ENCODE results near the gene EYA2.

The EYA2 gene

DNA sequence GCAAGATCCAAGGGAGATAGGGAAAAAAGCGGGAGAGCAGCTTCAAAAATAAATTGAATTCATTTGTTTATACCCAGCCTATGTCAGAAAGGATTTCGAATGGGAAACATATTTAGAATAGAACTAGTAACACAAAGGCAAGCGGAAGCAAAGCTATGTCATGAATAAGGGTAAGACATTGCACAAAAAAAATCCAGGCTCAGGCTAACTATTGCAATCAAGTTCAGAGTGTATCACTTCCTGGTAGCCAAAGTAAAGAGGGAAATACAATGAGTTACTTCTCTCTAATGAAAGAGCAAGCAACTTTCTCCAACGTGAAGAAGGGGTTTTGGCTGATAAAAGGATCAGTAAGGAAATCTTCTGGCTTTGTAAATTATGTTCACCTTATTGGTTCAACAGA, 249.0 kb downstream of the EYA2 start:
- no peak for DNase-seq (ENCODE audit: low read depth)
- no peak overlapping the region for H3K4me3 ChIP-seq (ENCODE audit: low read depth, low read length)
- TF ChIP-seq, protein P1, sequence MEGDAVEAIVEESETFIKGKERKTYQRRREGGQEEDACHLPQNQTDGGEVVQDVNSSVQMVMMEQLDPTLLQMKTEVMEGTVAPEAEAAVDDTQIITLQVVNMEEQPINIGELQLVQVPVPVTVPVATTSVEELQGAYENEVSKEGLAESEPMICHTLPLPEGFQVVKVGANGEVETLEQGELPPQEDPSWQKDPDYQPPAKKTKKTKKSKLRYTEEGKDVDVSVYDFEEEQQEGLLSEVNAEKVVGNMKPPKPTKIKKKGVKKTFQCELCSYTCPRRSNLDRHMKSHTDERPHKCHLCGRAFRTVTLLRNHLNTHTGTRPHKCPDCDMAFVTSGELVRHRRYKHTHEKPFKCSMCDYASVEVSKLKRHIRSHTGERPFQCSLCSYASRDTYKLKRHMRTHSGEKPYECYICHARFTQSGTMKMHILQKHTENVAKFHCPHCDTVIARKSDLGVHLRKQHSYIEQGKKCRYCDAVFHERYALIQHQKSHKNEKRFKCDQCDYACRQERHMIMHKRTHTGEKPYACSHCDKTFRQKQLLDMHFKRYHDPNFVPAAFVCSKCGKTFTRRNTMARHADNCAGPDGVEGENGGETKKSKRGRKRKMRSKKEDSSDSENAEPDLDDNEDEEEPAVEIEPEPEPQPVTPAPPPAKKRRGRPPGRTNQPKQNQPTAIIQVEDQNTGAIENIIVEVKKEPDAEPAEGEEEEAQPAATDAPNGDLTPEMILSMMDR (conservative IDR thresholded peaks at IDR 0.05; ENCODE audit: low read depth, low read length): no peak

- H3K4me3 ChIP-seq (ENCODE audit: low read depth, low read length): no peak overlapping the region
- TF ChIP-seq, protein P1 (conservative IDR thresholded peaks at IDR 0.05; ENCODE audit: low read depth, low read length): no peak
- no peak for DNase-seq (ENCODE audit: low read depth)
Measured at GRCh38 chr20:47144463-47144862, 249.8 kb downstream of the EYA2 start.

- peak; percentile 70 for DNase-seq (ENCODE audit: low read depth)
- TF ChIP-seq, protein P1 (conservative IDR thresholded peaks at IDR 0.05; ENCODE audit: low read depth, low read length): no peak
- no peak overlapping the region for H3K4me3 ChIP-seq (ENCODE audit: low read depth, low read length)
Measured at GRCh38 chr20:47146686-47147085, 252.0 kb downstream of the EYA2 start.

- no peak overlapping the region for H3K4me3 ChIP-seq (ENCODE audit: low read depth, low read length)
- TF ChIP-seq, protein P1 (conservative IDR thresholded peaks at IDR 0.05; ENCODE audit: low read depth, low read length): no peak
- no peak for DNase-seq (ENCODE audit: low read depth)
Measured at GRCh38 chr20:47148059-47148458, 253.4 kb downstream of the EYA2 start.

- no peak overlapping the region for H3K4me3 ChIP-seq (ENCODE audit: low read depth, low read length)
- TF ChIP-seq, protein P1 (conservative IDR thresholded peaks at IDR 0.05; ENCODE audit: low read depth, low read length): no peak
- DNase-seq (ENCODE audit: low read depth): no peak
Measured at GRCh38 chr20:47149939-47150338, 255.3 kb downstream of the EYA2 start.

- peak; percentile 87 for DNase-seq (ENCODE audit: low read depth)
Measured at GRCh38 chr20:47150403-47151152, 255.9 kb downstream of the EYA2 start.

More at GRCh38 chr20:47150403-47151152, 255.9 kb downstream of the EYA2 start:
- no peak overlapping the region for H3K4me3 ChIP-seq (ENCODE audit: low read depth, low read length)
- TF ChIP-seq, protein P1 (conservative IDR thresholded peaks at IDR 0.05; ENCODE audit: low read depth, low read length): peak; percentile 89
